NCI-H345 treated with DMSO at 0.1 percent for 48 hours (cell line): Measurements from ENCODE around the gene TRPC6.
"Not testable (repeated sequence)": the region's sequence is repeated elsewhere in the genome, so short reads cannot be mapped to it uniquely, and the experiment has no call there.

Source experiments
- DNase-seq: peaks from one replicate; lab custom pipeline; 2025; ENCODE audit not compliant: unreplicated experiment; lab: John Stamatoyannopoulos, UW

The TRPC6 gene

GRCh38 chr11:101456812-101457211, 127.0 kb downstream of the TRPC6 start:
- peak; percentile 1 for DNase-seq

- no peak for DNase-seq
Measured at GRCh38 chr11:101453682-101454081, 130.1 kb downstream of the TRPC6 start.

DNA sequence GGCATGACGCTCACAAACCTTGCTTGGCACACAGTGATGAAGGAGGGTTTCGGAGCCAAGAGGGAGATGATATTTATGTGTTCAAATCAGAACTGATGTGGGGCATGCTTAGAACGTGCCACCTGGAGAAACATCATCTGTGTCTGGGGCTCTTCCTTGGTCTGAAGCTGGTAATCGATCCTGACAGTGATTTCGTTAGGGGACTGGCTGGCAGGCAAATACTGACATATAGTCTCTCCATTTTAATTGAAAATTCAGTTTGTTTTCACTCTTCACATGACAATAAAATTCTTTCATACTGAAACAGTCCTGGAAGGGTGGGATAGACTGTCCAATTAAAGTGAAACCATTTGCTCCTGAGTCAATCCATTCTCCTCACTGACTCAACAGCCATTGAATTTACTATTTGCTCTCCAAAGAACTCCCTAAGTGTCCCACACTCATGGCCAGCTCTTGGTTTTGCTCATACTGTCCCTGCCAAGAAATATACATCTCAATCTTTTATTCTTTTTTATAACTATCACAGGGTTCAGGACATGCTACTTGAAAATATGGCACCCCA, 134.8 kb downstream of the TRPC6 start:
- no peak for DNase-seq

GRCh38 chr11:101446726-101447125, 137.1 kb downstream of the TRPC6 start:
- DNase-seq = no peak

DNA sequence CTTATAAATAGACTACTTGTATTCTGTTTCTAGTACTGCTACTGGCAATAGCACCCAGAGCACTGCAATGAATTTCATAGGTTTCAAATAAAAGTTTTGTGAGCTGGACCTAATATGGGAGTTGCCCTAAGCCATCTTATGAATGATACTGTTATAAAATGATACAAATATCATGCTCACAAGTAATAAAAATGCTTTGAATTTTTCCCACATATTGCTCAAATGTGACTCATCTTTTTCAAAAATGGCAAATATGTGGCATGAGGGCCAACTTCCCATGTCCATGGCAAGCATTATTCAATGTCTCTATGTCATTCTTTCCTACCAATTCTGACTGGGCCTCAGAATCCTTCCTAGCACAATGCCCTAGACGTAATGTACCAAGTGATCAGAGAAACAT, 137.6 kb downstream of the TRPC6 start:
- DNase-seq = no peak

GRCh38 chr11:101445761-101446160, 138.0 kb downstream of the TRPC6 start:
- no peak for DNase-seq

DNA sequence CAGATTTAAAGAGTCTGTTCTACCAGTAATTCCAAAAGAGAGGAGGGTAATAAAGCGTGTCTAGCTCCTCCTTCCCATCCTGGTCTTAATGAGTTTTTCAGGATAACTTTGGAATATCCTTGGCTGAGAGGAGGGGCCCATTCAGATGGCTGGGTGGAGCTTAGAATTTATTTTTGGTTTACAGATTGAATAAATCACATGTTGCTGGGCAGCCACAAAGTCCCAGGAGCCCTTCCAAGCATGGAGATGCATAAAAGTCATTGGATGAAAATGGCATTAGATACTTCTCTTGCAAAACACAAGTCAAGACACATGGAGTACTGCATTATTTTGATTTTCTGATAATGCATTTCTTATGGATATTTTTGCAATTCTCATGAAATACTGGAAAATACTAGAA, 139.0 kb downstream of the TRPC6 start:
- no peak for DNase-seq

- DNase-seq = no peak
Measured at GRCh38 chr11:101444164-101444563, 139.6 kb downstream of the TRPC6 start.

- no peak for DNase-seq
Measured at GRCh38 chr11:101442936-101443521, 140.8 kb downstream of the TRPC6 start.

DNA sequence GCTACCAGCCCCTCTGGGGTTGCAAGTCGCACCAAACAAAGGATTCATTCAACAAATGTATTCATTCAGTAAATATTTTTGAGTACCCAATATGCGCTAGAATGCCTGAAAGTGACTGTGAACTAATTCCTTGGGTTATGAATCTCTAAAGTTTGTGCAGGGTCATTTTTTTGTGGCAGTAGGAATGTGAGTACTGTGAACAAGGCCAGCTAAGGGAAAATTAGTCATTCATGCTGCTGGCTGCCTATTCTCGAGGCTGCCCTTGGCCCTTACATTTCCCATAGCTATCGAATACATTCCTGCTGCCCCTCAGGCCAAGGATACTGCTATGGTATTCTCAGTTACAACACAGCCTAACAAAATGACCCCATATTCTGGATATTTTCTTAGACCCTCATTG, 141.6 kb downstream of the TRPC6 start:
- no peak for DNase-seq

DNA sequence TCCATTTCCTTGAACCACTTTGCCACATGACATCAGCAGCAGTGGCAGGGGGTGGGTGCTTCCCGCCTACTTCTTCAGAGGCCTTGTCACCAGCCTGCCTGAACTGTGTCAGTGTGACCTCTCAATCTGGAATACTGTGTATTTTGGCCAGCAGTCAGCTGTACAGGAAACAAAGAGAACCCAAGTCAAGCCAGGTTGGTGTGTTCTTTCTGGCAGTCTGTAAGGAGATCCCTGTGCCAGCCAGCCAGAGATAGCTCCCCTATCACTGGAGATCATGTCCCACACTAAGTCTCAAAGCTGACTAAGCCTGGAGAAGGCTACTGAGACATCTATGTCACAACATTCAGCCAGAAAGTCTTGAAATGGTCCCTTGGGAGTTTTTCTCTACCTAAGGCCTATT, 142.1 kb downstream of the TRPC6 start:
- DNase-seq = no peak

DNA sequence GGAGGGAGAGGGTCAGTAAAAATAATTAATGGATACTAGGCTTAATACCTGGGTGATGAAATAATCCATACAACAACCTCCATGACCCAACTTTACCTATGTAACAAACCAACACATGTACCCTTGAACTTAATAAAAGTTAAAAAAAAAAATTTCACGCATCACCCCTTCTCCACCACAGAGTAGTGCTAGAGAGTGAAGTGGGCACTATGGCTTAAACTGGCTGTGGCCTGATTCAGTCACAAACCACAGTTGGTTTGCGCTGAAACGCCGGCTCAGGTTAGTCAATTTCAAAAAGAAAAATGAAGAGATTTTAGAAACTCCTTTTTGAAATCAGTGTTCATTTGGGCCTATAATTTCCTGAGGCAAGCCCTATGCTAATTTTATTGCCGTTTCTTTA, 144.3 kb downstream of the TRPC6 start:
- no peak for DNase-seq

DNA sequence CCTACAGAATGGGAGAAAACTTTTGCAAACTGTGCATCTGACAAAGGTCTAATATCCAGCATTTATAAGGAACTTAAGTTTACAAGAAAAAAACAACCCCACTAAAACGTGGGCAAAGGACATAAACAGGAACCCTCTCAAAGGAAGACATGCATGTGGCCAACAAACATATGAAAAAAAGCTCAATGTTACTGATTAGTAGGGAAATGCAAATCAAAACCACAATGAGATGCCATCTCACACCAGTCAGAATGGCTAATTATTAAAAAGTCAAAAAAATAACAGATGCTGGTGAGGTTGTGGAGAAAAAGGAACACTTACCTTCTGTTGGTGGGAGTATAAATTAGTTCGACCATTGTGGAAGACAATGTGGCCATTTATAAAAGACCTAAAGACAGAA, 145.1 kb downstream of the TRPC6 start:
- not testable (repeated sequence) for DNase-seq

- DNase-seq = no peak
Measured at GRCh38 chr11:101438126-101438525, 145.7 kb downstream of the TRPC6 start.

DNA sequence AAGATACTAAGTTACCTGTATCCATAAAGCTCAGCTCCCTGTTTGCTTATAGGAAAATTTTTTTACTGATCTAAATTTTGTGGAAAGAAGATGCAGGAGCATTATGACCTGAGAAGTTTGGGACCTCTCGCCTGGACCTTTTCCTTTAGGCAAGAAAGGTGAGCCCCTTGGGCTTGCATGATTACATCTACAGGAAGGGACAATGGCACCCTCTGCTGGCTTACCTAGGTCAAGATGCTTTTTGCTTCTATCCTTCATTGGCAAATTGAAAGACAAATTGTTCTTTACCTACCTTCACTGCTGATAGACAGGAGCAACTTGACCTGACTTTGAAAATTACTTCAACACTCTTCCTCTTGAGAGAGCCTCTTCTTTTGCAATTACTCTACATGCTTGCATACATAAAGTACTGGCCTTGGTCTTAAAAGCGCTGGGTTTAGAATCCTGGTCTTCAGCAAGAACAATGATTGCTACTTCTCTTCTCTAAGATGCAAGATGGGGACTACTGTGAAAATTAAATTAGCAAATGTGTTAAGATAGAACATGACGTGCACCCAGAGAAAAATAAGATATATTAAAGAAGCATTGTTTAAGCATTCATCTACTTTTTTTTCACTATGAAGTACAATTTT, 147.2 kb downstream of the TRPC6 start:
- DNase-seq = peak; percentile 40

GRCh38 chr11:101435408-101435973, 148.3 kb downstream of the TRPC6 start:
- DNase-seq = no peak

- DNase-seq = no peak
Measured at GRCh38 chr11:101434026-101434643, 149.7 kb downstream of the TRPC6 start.

DNA sequence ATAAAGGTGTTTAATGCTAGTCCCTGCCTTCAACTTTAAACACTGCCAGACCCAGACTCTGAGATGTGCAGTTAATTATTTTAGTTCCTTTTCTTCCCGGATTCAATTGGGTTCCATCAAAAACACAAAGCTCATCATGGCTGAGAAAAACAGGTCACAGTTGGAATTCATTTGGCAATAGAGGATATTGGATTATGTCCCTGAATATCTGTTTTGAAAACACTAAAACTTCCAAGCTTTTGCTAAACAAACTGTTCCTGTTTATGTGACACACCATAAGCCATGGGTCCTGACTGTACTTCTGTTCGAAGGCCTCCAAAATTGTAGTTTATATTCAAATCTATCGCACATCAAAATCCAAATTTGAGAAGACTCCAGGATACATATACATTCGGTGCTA, 150.7 kb downstream of the TRPC6 start:
- DNase-seq = no peak

DNA sequence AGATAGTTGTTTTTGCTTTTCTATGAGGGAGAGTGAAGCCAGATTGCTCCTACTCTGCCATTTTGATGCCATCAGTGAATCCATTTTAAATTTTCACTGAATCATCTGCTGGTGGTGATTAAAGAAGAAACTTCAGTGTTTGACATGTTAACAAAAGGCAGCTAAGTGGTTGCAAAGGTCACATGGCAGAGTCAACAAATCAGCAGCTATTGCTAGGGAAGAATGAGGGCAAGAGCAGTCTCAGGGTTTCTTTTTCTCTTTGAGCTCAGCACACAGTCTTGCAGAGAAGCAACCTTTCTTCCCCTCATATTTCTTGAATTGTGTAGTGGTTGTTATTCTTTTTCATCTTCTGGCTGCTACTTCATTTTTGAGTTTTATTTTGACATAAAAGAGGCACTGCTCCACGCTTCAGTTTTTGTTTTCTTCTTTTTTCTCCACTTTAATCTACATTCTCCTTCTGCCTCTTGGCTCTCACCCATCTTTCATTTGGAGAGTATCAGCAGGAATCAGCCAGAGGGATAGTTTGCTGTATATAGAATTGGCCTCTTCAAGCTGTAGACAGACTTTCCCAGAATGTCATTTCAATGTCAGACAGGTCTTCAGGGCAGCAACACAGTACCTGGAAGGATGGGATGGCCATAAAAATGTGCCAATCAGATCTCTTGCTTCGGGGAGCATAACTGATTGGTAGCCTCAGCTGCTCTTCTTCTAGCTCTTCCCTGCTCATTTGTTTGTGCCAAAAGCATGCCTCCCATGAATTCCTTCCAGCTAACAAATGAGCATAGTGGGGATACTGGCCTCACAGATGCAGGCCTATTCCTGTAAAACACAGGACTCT, 153.9 kb downstream of the TRPC6 start:
- no peak for DNase-seq

DNA sequence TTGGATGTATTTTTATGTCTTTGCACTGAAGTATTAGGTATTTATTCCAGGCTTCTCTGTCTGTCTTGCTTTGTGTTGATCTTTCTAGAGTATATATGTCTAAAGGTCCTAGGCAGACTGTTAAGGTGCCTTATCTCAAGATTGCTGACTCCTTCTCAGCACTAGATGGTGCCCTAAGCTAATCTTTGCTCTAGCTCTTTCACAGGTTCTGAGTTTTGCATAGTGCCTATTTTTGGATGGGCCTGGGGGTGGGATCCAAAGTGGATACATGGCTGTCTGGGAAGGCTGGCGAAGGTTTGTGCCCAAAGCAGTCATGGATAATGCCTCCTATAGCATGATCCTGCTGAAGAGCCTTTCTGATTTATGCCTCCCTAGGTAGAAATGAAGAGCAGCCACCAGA, 154.9 kb downstream of the TRPC6 start:
- no peak for DNase-seq

DNA sequence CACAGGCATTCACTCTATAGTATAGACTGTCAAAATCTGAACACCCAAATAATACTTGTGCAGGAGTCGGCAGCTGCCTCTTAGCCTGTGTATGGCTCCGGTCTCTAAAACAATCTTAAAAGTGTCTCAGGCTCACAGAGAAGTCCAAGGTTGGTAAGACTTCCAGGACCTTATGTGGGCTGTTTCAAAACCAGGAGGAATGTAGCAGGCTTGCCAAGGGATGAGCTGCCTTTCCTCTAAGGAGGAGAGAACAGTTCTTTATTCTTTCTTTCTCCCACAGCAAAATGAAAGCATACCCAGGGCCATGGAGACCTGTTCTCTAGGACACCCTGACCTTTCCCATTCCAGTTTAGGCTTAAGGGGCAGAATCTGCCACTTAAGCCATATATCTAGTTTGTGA, 176.5 kb downstream of the TRPC6 start:
- no peak for DNase-seq
